Keratinocyte (primary cell): ENCODE measurements around the gene CDH1. TPM values are rescaled to one million over a fixed set of nuclear protein-coding genes. Genes with fewer than 3 reads are reported as not detected.

Experiments used
- DNase-seq: peaks from one replicate; pipeline ENCODE4 v3.0.0-alpha.2; 2011; ENCODE audit warnings: low read depth, missing footprints, low spot score
- FAIRE-seq: peaks from 2 replicates; lab custom pipeline; 2011; peaks lifted over from hg19 to GRCh38; lab: Jason Lieb, UNC
- H2AFZ ChIP-seq: 2 replicates; pipeline ENCODE4 v1.6.0; 2012; ENCODE audit warnings: low read length, control low read depth, inconsistent platforms; ENCODE audit not compliant: control insufficient read depth
- H3K27ac ChIP-seq: 2 replicates; pipeline ENCODE4 v1.5.1; 2011; ENCODE audit warnings: low read length; ENCODE audit not compliant: control insufficient read depth, insufficient read depth
- H3K27me3 ChIP-seq: 3 replicates; pipeline ENCODE4 v1.6.0; 2011; ENCODE audit warnings: low read length; ENCODE audit not compliant: control insufficient read depth, insufficient read depth; ENCODE audit errors: extremely low read depth
- H3K36me3 ChIP-seq, 2 experiments: 2 replicates in 1 of 2; 3 replicates in 1 of 2; pipeline ENCODE4 v1.5.1; 2011; ENCODE audit warnings: low read length in 2 of 2, mild to moderate bottlenecking in 1 of 2; ENCODE audit not compliant: control insufficient read depth in 2 of 2, insufficient read depth in 2 of 2; ENCODE audit errors: extremely low read depth in 1 of 2
- H3K4me1 ChIP-seq: 3 replicates; pipeline ENCODE4 v1.5.1; 2011; ENCODE audit warnings: low read length; ENCODE audit not compliant: control insufficient read depth, insufficient read depth; ENCODE audit errors: extremely low read depth
- H3K4me2 ChIP-seq: 3 replicates; pipeline ENCODE4 v1.6.0; 2011; ENCODE audit warnings: low read depth, low read length; ENCODE audit not compliant: control insufficient read depth, insufficient read depth; ENCODE audit errors: extremely low read depth
- H3K4me3 ChIP-seq, 3 experiments: fragments of 200-600 bp in 1 of 3; sonication (generic) in 1 of 3; 2 replicates in 2 of 3; 3 replicates in 1 of 3; pipeline ENCODE4 v1.5.1; 2011 to 2016; ENCODE audit warnings: low read length in 3 of 3, mild to moderate bottlenecking in 3 of 3, control low read depth in 2 of 3, inconsistent platforms in 1 of 3, low read depth in 1 of 3, mixed read lengths in 1 of 3, mixed run types in 1 of 3, moderate library complexity in 1 of 3; ENCODE audit not compliant: control insufficient read depth in 2 of 3, insufficient read depth in 2 of 3; ENCODE audit errors: extremely low read depth in 1 of 3
- H3K79me2 ChIP-seq: 2 replicates; pipeline ENCODE4 v1.6.0; 2012; ENCODE audit warnings: low read length; ENCODE audit not compliant: control insufficient read depth, insufficient read depth
- H3K9ac ChIP-seq: 3 replicates; pipeline ENCODE4 v1.6.0; 2011; ENCODE audit warnings: low read length; ENCODE audit not compliant: control insufficient read depth, insufficient read depth; ENCODE audit errors: extremely low read depth
- H3K9me1 ChIP-seq: 3 replicates; pipeline ENCODE4 v1.6.0; 2011; ENCODE audit warnings: low read length; ENCODE audit not compliant: control insufficient read depth, insufficient read depth; ENCODE audit errors: extremely low read depth
- H3K9me3 ChIP-seq: 2 replicates; pipeline ENCODE4 v1.5.1; 2012; ENCODE audit warnings: low read depth, low read length; ENCODE audit not compliant: control insufficient read depth
- H4K20me1 ChIP-seq: 3 replicates; pipeline ENCODE4 v1.6.0; 2011; ENCODE audit warnings: low read length; ENCODE audit not compliant: control insufficient read depth, insufficient read depth; ENCODE audit errors: extremely low read depth
- EZH2 ChIP-seq: IDR thresholded peaks from one replicate; pipeline ENCODE4 v1.6.1; 2012; ENCODE audit warnings: inconsistent platforms, mild to moderate bottlenecking, low read length, moderate library complexity
- dilution Hi-C: fragments of 300-500 bp; cut with MboI; formaldehyde crosslinking; loops from one replicate; pipeline ENCODE4 v1.7.0; 2020; ENCODE audit warnings: low sequenced_read_pairs; ENCODE audit not compliant: extremely low pct_ligation_motif_present
- polyA plus RNA-seq, 5 experiments: library from polyadenylated mRNA; depleted of rRNA in 3 of 5; stranded (reverse) in 3 of 5; stranded (forward) in 1 of 5; unstranded in 1 of 5; fragments of >200 nt; gene quantifications; 1 replicate in 1 of 5; 2 replicates in 3 of 5; 3 replicates in 1 of 5; pipeline versions ENCODE4 v1.2.1 to v1.2.3, GENCODE V29; 2011 to 2012; ENCODE audit warnings: missing spikeins in 2 of 5, low read depth in 1 of 5, low replicate concordance in 1 of 5
- TF ChIP-seq, protein P1 (sequence below), 3 experiments: IDR thresholded peaks in 1 of 3; conservative IDR thresholded peaks in 1 of 3; optimal IDR thresholded peaks in 1 of 3; 2 replicates in 2 of 3; 3 replicates in 1 of 3; pipeline versions ENCODE3 to v1.5.1; 2011; ENCODE audit warnings: low read length in 3 of 3, mild to moderate bottlenecking in 3 of 3, moderate library complexity in 2 of 3, control low read depth in 1 of 3, inconsistent platforms in 1 of 3; ENCODE audit not compliant: insufficient read depth in 2 of 3; ENCODE audit errors: extremely low read depth in 1 of 3

Gene CDH1
- polyA plus RNA-seq, 1 donor (not counting 4 experiments of a cell fraction or from before 2014, with no cell fraction given), result 247 TPM

GRCh38 chr16:68749432-68749831 is 12.3 kb downstream of the CDH1 start:
- dilution Hi-C loops, result no loop called here
- no peak overlapping the region for H2AFZ ChIP-seq
- H3K4me2 ChIP-seq, result no peak overlapping the region
- TF ChIP-seq, protein P1, sequence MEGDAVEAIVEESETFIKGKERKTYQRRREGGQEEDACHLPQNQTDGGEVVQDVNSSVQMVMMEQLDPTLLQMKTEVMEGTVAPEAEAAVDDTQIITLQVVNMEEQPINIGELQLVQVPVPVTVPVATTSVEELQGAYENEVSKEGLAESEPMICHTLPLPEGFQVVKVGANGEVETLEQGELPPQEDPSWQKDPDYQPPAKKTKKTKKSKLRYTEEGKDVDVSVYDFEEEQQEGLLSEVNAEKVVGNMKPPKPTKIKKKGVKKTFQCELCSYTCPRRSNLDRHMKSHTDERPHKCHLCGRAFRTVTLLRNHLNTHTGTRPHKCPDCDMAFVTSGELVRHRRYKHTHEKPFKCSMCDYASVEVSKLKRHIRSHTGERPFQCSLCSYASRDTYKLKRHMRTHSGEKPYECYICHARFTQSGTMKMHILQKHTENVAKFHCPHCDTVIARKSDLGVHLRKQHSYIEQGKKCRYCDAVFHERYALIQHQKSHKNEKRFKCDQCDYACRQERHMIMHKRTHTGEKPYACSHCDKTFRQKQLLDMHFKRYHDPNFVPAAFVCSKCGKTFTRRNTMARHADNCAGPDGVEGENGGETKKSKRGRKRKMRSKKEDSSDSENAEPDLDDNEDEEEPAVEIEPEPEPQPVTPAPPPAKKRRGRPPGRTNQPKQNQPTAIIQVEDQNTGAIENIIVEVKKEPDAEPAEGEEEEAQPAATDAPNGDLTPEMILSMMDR (optimal IDR thresholded peaks at IDR 0.05 in 1 of 3, IDR thresholded peaks at IDR 0.05 in 1 of 3, conservative IDR thresholded peaks at IDR 0.05 in 1 of 3; ENCODE audit: extremely low read depth in 1 of 3, insufficient read depth in 2 of 3, low read length in 3 of 3), result peak in 2 of 3 experiments; percentile 24 to 51
- TF ChIP-seq EZH2, result no peak
- H4K20me1 ChIP-seq, result peaks cover 5% of the 10 kb centered on the region
- H3K4me1 ChIP-seq, result peaks cover 38% of the 10 kb centered on the region
- peaks cover 75% of the 10 kb centered on the region for H3K79me2 ChIP-seq
- peak; percentile 32 for FAIRE-seq
- H3K9ac ChIP-seq, result no peak overlapping the region
- H3K36me3 ChIP-seq, result peaks cover 19 to 30% of the 10 kb centered on the region in 2 experiments
- no peak for DNase-seq
- H3K9me1 ChIP-seq, result peaks cover 2% of the 10 kb centered on the region
- no peak overlapping the region for H3K27ac ChIP-seq
- H3K27me3 ChIP-seq, result no peaks in the 10 kb centered on the region
- no peaks in the 10 kb centered on the region for H3K9me3 ChIP-seq
- no peak overlapping the region for H3K4me3 ChIP-seq

GRCh38 chr16:68750193-68750695 is 13.2 kb downstream of the CDH1 start:
- H3K27ac ChIP-seq, result no peak overlapping the region
- no peak overlapping the region for H2AFZ ChIP-seq
- TF ChIP-seq, protein P1 (optimal IDR thresholded peaks at IDR 0.05 in 1 of 3, IDR thresholded peaks at IDR 0.05 in 1 of 3, conservative IDR thresholded peaks at IDR 0.05 in 1 of 3; ENCODE audit: extremely low read depth in 1 of 3, insufficient read depth in 2 of 3, low read length in 3 of 3), result no peak
- TF ChIP-seq EZH2, result no peak
- H3K9me1 ChIP-seq, result peaks cover 2% of the 10 kb centered on the region
- no peak overlapping the region for H3K4me2 ChIP-seq
- peaks cover 38% of the 10 kb centered on the region for H3K4me1 ChIP-seq
- DNase-seq (no peak), FAIRE-seq (no peak)
- no peak overlapping the region for H3K9ac ChIP-seq
- no peaks in the 10 kb centered on the region for H3K27me3 ChIP-seq
- dilution Hi-C loops, result no loop called here
- H3K4me3 ChIP-seq, result no peak overlapping the region
- H4K20me1 ChIP-seq, result no peaks in the 10 kb centered on the region
- H3K9me3 ChIP-seq, result no peaks in the 10 kb centered on the region
- H3K36me3 ChIP-seq, result peaks cover 17 to 28% of the 10 kb centered on the region in 2 experiments
- H3K79me2 ChIP-seq, result peaks cover 68% of the 10 kb centered on the region
